GM21717 (cell line): ENCODE data around the gene MTFR1L.

Experiments used
- ATAC-seq: cut with Tn5 transposase; IDR thresholded peaks from one replicate; pipeline ENCODE4 v1.9.1; 2021; ENCODE audit warnings: mild to moderate bottlenecking, moderate library complexity; ENCODE audit not compliant: unreplicated experiment

Gene MTFR1L

GRCh38 chr1:25858906-25859789 lies 39.4 kb downstream of the MTFR1L start, which contains the start of gene AUNIP:
AUNIP (minus strand) TSS chr1:25859457; CDS start chr1:25859357, 100 bp downstream.
- peak; percentile 78 for ATAC-seq

- ATAC-seq = no peak
Measured at GRCh38 chr1:25861316-25862286, 41.8 kb downstream of the MTFR1L start.

- no peak for ATAC-seq
Measured at GRCh38 chr1:25862785-25863485, 43.2 kb downstream of the MTFR1L start.

GRCh38 chr1:25863486-25864262 lies 43.9 kb downstream of the MTFR1L start:
- ATAC-seq = no peak

GRCh38 chr1:25864434-25864833 lies 44.7 kb downstream of the MTFR1L start:
- no peak for ATAC-seq

GRCh38 chr1:25866288-25866687 lies 46.5 kb downstream of the MTFR1L start:
- no peak for ATAC-seq

- no peak for ATAC-seq
Measured at GRCh38 chr1:25867210-25867991, 47.6 kb downstream of the MTFR1L start.

- no peak for ATAC-seq
Measured at GRCh38 chr1:25869909-25870606, 50.3 kb downstream of the MTFR1L start.

- ATAC-seq = no peak
Measured at GRCh38 chr1:25870614-25871013, 50.9 kb downstream of the MTFR1L start.

- no peak for ATAC-seq
Measured at GRCh38 chr1:25871086-25871703, 51.4 kb downstream of the MTFR1L start.

GRCh38 chr1:25871704-25872494 lies 52.1 kb downstream of the MTFR1L start:
- ATAC-seq = no peak

- ATAC-seq = no peak
Measured at GRCh38 chr1:25872713-25873112, 53.0 kb downstream of the MTFR1L start.

- no peak for ATAC-seq
Measured at GRCh38 chr1:25873120-25873519, 53.4 kb downstream of the MTFR1L start.

- ATAC-seq = no peak
Measured at GRCh38 chr1:25874209-25874608, 54.5 kb downstream of the MTFR1L start.

GRCh38 chr1:25874635-25875153 lies 54.9 kb downstream of the MTFR1L start:
- ATAC-seq = no peak

- no peak for ATAC-seq
Measured at GRCh38 chr1:25875154-25875855, 55.6 kb downstream of the MTFR1L start, which contains the start of gene PAQR7. PAQR7 (minus strand) TSS chr1:25875708; CDS start chr1:25863839, 11,869 bp downstream.
